ENCODE data around the gene DENND1A.
A peak's percentile ranks its signal among the peaks of the same experiment; 100 is the strongest.

DENND1A gene

DNA sequence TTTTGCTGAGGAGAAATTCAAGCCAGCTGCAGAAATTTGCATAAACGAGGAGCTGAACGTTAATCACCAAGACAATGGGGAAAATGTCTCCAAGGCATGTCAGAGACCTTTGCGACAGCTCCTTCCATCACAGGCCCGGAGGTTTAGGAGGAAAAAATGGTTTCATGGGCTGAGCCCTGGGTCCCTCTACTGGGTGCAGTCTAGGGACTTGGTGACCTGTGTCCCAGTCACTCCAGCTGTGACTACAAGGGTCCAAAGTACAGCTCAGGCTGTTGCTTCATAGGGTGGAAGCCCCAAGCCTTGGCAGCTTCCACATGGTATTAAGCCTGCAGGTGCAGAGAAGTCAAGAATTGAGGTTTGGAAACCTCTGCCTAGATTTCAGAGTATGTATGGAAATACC is 207.5 kb downstream of the DENND1A start:
- no peak for DNase-seq

DNA sequence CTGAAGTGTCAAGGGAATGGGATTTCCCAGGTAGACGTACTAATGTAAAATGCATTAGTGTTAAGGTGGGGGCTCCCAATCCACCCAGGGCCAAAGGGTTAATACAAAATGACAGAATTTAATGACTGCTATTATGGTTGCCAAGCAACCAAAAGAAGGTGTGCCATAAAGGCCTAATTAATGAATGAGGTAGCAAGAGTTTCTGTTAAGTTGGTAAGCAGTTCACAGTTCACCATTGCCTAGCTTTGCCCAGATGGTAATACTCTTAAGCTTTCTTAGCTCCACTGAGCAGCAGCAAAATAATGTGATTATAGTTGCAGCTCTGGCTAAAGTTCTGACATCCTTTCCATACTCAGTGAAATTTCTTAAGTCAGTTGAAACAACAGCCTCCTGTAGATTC is 211.7 kb downstream of the DENND1A start:
- peak; percentile 16 for DNase-seq

DNA sequence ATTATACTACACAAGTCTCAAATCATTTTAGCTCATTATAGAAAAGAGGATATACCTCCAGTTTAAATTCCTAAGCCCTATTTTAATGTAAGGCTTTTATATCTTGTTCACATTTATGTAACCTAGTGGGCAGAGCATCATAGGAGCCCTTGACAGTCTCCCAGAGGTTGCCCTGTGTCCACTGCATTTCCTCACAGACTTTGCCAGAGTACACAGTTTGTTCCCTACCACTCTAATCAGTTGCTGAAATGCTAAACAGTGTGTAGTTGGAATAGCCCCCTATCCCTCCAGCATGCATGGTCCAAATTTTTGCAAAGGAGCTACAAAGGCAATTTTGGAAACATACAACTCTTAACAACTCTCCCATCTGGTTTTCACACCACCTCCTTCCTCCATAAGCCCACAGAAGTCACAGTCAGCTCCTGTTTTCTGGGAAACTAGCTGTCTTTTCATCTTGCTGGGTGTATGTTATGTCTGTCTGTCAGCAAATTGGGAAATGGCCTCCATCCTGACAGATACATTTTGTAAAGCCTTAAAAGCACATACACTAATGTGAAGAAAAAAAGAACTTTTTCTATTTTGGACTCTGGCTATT is 212.2 kb downstream of the DENND1A start:
- no peak for DNase-seq

DNA sequence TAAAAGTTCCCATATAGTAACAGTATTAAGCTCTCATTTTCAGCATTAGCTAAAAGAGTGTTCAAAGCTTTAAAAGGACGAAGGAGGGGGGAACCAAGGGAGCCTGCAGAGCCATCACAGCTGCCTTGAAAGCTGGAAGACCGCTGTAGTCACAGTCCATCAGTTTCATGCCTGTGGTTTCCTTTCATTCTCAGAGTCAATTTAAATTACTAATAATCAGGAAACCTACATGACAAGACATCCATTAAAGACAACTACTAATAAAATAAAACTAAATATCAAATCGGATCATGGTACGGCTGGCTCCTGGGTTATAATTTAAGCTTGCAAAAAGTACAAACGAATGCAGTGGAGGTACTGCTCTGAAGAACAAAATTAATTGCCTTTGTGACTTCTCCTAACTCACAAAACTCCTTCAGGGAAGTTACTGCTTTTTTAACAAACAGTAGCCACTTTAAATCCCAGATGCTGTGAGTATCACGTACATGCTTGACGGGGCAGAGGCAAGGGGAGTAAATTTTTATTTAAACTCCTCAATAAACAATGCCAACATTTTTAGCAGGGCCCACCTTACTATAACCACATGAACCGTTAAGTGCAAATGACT is 213.5 kb downstream of the DENND1A start:
- no peak for DNase-seq

DNA sequence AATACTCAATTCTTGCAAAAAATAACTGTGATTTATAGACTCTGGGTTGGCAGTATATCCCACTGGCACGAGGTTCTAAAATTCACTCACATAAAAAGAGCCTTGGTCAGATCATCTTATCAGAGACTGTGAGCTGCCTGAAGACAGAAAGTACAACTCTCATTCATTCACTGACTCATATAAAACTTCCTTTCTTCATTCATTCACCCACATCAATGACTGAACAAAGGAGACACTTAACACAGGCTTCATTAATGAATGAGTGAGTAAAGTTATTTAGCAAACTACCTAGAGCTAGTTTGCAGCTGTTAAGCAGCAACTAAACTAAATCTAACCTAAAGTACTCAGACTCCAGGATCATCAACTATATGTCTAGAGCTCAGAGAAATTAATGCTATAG is 214.7 kb downstream of the DENND1A start:
- no peak for DNase-seq

DNA sequence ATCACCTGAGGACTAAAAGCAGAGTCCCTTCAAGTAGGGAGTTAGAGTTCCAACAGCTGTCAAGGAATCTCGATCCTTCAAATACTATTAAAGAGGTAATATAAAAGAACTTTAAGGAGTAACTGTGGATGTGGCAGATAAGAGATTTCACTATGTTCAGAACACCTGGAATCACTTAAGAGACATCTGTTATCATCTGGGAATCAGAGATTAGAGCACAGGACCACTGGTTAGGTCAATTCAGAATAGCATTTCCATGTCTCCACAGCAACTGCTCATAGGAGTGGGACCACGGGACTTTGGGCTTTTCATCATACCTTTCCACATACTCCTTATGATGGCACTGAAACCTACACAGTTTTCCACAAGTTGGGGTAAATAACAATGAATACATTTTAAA is 216.6 kb downstream of the DENND1A start:
- DNase-seq: no peak

DNA sequence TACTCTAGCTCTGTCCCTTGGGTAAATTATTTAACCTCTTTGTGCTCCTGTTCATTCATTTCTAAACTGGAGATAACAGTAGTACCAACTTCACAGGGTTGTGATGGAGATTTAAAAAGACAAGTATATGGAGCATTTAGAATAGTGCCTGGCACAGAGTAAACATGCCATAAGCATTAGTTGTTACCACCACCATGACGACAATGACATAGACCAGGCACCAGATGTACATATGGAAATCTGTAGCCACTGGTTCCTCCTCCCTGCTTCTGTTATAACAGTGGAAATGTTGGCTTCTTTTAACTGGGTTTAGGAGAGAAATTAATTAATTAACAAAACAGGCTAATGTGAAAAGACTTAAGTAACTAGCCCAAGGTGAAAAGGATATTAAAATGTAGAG is 217.5 kb downstream of the DENND1A start:
- no peak for DNase-seq

DNA sequence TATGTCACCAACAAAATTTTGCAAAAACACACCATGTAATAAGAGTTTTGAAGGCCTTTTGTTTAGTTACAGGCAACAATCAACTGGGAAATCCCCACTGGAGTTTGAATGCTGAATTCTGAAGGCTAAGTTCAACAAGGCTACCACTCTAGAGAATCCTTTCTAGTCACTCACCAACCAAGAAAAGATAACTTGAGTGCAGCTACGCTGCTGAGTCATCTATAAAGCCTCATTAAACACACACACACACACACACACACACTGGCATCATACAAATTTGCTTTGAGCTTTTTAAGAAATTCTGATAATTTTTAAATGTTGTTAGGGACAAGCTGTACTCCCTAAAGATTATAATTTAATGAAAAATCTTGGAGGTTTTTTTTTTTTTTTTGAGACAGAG is 219.6 kb downstream of the DENND1A start:
- no peak for DNase-seq

DNA sequence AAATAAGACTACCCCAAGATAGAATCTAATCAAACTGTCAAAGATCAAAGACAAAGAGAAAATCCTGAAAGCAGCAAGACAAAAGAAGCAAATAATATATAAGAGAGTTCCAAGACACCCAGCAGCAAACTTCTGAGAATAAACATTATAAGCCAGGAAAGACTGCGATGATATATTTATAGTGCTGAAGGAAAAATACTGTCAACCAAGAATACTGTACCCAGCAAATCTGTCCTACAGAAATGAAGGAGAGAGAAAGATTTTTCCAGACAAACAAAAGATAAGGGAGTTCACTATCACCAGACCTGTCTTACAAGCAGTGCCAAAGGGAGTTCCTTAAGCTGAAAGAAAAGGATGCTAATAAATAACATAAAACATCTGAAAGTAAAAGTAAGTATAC is 227.4 kb downstream of the DENND1A start:
- no peak for DNase-seq

DNA sequence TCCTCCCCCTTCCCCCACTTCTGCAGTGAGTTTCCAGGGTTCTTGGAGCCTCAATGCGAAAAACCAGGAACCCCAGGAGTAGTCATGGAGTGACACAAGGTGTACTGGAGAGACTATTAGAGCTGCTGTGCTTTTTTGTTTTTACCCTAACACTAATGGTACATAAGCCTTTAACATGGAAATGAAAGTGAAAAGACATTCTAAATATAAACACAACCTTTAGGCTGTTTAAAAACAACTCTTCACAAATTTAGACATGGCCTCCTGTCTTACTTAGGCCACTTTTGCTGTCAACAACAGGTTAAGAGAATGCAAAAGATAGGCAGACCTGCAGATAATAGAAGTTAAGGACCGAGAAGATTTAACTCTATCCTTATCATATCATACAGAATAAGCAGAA is 232.2 kb downstream of the DENND1A start:
- DNase-seq: no peak

DNA sequence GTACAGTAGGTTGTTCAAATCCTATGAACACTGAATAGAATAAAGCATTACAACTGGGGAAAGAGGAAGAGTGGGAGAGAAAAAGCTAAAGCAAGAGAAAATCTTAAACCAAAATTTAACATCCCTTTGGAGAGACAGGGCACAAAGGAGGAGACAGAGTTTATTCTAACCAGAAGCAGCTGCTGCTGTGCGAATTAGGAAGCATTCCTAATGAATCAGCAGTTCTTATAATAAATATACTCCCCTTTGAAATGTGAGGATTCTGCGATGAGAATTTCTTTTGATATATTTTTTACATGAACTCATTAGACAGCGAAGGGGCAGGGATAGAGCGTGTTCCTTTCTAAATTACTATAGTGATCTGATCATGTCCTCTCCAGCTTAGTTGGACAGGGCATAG is 233.4 kb downstream of the DENND1A start:
- DNase-seq: no peak

DNA sequence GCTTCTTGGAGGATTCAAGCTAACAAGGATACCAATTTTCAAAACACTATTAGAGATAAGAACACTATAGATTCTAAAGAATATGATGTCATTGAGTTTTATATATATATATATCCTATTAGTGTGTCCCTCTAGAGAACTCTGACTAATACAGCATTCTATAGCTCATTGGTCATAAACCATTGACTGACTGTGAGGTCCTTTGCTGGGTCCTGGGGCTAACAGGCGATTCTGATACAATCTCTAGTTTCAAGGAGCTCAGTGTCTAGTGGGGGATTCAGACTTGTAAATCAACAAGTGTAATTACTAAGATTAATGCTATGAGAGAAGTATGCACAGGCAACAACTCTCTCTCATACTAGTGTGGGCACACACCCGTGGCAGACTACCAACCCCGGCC is 234.5 kb downstream of the DENND1A start:
- no peak for DNase-seq

DNA sequence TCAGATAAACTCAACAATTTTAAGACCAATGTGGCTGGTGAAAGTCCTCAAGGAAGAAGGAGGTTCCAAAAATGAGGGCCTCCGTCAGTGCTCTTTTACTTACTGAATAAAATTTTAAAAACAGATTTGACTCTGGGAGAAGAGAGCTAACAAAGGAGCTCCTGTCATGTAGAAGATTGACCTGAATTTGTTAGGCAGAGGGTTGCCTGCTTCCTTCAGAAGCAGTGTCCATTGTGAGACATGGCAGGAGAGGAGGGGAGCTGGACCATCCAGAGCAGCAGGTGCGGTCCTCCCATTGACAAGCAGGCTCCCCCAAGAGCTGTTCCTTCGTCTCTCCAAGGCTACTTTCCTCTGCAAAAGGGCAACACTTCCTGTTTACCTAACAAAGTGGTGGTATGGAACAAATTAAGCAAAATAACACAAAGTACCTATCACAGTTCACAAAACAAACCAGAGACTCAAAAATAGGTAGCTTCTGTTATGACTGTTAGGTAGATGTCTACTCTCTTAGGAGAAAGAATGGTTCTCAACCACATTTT is 238.1 kb downstream of the DENND1A start:
- DNase-seq: no peak

DNA sequence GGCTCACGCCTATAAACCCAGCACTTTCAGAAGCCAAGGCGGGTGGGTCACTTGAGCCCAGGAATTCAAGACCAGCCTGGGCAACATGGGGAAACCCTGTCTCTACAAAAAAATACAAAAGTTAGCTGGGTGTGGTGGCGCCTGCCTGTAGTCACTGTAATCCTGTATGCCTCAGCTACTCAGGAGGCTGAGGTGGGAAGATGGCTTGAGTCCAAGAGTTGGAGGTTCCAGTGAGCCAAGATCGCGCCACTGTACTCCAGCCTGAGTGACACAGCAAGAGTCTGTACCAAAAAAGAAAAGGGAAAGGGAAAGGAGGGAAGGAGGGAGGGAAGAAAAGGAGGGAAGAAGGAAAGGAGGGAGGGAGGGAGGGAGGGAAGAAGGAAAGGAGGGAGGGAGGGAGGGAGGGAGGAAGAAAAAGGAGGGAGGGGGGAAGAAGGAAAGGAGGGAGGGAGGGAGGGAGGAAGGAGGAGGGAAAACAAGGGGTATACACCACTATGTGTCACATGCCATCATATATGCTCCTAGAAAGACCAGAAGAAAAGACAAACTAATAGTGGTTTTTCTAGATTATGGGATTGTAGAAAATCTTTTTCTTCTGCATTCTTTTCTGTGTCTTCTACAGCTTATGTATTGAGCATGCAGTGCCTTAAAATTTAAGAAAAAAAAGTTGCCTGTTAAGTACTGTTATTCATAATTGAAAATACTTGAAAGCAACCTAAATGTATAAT is 240.1 kb downstream of the DENND1A start:
- DNase-seq: peak; percentile 10

DNA sequence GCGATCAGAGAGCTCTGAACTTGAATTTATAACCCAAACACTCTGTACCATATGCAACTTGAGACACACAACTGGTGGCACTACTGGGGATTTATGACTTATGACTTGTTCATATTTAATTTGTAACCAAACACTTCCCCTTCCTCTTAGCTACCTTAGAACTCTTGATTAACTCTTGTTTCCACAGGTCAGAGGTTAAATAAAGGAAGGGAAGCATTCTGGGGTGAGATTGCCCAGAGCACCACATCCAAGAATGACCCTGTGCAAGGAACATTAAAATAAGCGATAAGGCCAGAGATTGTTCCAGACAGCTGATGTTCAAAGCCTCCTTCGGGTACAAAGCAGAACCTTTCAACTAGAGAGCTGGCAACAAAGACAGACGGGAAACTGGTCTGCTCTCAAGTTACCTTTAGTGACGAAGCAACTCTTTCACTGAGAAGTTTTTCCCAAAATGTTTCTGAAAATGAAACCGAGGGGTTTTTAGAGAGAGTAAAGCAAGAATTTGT is 242.6 kb downstream of the DENND1A start:
- DNase-seq: no peak

DNA sequence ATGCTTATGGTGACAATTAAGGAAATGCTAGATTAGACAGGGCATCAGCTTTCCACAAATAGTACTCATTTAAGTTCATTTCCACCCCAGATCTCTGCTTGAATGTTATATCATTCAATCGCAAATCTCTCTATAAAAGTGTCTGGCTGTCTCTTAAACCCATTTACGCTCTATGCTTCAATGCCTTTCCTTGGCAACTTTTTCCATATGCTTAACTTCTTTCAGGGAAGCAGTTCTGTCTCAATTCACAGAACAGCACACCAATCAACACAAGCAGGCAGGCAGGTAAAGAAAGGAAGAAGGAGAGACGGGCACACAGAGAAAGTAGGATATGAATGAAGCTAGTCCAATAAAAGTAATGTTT is 243.1 kb downstream of the DENND1A start:
- DNase-seq: no peak

DNA sequence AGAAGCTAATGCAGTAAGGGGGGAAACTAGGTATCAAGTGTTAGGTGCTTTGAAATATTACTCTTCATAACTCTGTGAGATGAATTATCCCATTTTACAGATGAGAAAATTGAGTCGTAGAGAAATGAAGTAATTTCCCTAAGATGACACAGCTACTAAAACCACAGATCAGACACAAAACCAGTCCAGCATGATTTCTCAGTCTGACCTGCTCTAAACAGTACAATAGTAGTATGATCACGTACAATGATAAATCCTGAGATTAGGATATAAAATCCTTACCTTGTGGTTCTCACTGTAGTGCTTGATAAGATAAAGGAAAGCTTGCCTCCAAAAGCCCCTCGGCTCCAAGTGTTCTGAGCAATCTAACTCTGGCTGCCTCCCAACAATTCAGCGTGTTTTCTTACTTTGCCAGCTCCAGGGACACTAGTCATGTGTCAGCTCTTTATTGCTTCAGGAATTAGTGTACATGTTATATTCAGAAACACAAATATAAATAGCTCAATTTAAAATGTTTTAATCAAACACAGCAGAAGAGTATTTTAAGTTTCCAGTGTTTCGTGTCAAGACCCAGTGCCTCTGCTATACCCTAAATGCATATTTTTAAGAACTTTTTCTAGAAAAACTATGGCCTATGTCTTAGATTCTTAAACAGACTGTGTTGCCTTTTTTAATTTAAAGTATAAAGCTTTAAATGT is 243.6 kb downstream of the DENND1A start:
- peak; percentile 27 for DNase-seq

DNA sequence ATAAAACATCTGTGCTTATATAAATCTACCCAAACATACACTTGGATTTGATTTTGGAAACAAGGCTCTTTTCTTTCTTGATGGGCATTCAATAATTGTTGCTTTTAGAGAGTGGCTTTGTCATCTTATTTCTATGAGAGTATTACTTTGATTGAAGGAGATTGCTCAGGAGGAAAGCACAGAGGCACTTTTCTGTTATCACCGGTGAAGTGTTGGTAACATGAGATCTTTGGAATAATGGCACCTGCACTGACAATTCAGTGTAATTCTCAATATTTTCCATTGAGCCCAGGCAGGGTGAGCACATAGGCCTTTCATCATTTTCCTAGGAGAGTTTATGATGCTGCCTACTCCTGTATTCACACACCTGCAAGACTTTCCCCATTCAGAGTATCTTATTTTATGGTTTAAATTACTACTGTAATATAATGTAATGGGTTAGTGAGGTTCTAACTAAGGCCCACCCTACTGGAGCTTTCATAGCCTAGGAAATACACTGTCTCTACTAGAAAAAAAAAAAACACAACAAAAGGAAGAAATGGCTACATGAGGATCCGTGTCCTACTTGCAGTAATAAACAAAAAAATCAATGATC is 244.3 kb downstream of the DENND1A start:
- DNase-seq: peak; percentile 55

DNA sequence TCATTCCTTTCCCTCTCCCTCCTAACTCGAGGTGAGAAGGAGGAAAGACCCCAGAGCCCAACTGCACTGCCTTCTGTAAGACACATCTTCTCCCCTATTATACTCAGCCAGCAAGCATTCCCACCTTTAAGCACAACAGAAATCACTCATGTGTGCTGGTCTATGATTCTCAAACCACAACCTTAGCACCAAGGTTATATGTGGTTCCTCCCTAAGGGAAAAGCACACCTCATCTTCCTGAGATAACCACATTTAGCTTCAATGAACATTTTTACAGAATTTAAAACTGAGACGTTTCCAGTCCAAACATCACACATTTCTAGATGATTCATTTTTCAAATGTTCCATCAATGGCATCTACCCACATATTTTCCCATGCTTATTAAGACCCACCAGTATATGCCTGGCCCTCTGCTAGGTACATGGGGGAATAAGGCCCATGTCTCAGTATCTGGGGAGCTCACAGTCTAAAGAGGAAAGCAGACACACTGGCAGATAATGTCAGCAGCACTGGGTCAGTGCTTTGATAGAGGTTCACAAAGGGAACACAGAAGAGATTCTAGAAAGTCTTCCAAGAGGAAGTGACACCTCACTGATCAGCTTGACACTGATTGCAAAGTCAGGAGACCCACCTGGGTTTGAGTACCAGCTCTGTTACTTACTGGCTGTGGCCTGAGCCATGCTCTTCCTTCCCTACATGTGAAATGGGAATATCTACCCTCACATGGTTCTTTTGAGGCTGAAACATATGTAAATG is 245.4 kb downstream of the DENND1A start:
- no peak for DNase-seq

DNA sequence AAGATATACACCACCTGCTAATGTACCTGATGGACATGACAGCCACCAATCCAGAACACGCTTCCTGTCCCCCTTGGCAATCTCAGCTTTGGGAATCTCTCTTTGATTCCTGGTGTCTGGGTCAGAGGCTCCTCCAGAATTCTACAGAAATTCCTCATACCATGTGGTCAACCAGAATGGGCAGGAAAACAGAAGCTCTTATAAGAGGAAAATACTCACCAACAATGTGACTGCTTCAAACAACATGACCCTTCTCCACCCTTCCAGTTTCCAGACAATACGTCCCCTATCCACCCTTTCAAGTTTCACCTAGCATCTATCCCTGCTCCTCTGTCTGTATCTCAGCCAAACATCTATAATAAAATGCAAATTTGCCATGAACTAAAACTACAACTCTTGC is 247.2 kb downstream of the DENND1A start:
- DNase-seq: no peak

DNA sequence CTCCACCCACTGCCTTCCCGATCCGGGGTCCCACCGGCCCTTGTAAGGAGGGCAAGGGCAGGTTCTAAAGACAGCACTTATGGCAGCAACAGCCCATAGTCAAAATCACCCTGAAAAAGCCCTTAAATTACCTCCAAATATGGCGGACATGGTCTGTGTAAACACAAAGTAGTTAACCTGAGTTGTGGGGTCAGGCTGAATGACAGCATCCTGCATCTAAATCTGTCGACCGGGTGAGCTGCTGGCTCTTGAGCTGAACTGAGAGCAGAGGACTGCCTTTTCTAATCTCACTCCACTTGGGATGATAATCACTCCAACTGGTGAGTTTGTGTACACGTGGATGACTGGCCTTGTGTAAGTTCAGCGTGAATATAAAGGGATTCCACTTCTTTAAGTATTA is 249.6 kb downstream of the DENND1A start:
- no peak for DNase-seq

DNA sequence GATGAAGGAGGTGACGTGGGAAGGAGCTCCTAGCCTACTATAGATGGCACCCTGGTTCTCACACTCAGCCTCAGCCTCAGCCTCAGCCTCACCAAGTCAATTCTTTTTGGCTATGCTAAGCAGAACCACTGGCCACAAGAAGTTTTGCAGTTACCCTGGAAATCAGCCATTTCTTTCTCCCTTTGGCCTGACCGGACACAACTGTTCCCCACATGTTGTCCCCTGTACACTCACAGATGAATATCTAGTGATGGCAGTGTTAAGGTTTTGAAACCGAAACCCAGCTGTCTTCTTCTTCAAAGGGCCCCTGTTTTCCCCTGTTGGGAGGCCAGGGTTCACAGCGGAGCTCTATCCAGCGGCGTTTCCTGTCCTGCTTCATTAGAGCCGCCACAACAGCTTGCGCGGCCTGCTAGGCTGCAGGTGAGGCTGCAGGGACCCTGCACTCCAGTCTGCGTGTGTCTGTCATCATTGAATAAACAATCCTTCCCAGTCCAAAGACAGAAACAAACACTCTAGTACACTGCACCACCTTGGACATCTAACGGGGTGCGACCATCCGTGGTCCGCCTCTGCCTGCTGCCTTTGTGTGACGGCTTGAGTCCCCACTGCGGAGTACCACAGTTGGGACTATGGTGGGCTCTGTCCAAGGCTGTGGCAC is 250.5 kb downstream of the DENND1A start:
- DNase-seq: no peak

Data from NCI-H1105 treated with DMSO at 0.1 percent for 48 hours (cell line).